ENCODE data around the gene OR10A6.

DNA sequence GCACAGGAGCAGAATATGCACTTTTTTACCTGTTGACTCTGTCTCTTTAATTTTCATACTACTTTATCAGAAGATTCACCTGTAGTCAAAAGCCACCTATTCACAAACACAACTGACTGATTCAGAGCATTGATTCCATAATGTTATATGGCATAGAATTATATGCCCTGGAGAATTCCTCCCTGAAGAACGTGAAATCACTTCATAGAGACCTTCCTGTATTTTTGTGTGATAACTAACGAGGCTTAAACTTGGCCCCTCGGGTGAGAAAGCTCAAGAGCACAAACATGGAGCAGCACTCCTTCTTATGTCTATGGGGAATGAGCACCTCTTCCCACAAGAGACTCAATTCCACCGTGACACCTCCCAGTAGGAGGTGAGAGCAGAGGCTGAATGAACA lies at the start of gene OR10A6:
- TF ChIP-seq MXI1 (IDR thresholded peaks at IDR 0.05; ENCODE audit: borderline replicate concordance, low read depth, low read length) (no peak), POLR2A (IDR thresholded peaks at IDR 0.05; ENCODE audit: low read depth, low read length) (no peak), RAD21 (IDR thresholded peaks at IDR 0.05; ENCODE audit: low read length) (no peak), RFX5 (IDR thresholded peaks at IDR 0.05; ENCODE audit: low read depth, low read length) (no peak), MAFK (IDR thresholded peaks at IDR 0.05; ENCODE audit: low read depth, low read length) (no peak), CEBPB (IDR thresholded peaks at IDR 0.05; ENCODE audit: low read depth, low read length) (no peak)
- TF ChIP-seq, protein P1, sequence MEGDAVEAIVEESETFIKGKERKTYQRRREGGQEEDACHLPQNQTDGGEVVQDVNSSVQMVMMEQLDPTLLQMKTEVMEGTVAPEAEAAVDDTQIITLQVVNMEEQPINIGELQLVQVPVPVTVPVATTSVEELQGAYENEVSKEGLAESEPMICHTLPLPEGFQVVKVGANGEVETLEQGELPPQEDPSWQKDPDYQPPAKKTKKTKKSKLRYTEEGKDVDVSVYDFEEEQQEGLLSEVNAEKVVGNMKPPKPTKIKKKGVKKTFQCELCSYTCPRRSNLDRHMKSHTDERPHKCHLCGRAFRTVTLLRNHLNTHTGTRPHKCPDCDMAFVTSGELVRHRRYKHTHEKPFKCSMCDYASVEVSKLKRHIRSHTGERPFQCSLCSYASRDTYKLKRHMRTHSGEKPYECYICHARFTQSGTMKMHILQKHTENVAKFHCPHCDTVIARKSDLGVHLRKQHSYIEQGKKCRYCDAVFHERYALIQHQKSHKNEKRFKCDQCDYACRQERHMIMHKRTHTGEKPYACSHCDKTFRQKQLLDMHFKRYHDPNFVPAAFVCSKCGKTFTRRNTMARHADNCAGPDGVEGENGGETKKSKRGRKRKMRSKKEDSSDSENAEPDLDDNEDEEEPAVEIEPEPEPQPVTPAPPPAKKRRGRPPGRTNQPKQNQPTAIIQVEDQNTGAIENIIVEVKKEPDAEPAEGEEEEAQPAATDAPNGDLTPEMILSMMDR (conservative IDR thresholded peaks at IDR 0.05; ENCODE audit: low read depth, low read length), result no peak
- TF ChIP-seq, protein P2, sequence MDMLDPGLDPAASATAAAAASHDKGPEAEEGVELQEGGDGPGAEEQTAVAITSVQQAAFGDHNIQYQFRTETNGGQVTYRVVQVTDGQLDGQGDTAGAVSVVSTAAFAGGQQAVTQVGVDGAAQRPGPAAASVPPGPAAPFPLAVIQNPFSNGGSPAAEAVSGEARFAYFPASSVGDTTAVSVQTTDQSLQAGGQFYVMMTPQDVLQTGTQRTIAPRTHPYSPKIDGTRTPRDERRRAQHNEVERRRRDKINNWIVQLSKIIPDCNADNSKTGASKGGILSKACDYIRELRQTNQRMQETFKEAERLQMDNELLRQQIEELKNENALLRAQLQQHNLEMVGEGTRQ (IDR thresholded peaks at IDR 0.05; ENCODE audit: low read depth, low read length), result no peak
- TF ChIP-seq, protein P3, sequence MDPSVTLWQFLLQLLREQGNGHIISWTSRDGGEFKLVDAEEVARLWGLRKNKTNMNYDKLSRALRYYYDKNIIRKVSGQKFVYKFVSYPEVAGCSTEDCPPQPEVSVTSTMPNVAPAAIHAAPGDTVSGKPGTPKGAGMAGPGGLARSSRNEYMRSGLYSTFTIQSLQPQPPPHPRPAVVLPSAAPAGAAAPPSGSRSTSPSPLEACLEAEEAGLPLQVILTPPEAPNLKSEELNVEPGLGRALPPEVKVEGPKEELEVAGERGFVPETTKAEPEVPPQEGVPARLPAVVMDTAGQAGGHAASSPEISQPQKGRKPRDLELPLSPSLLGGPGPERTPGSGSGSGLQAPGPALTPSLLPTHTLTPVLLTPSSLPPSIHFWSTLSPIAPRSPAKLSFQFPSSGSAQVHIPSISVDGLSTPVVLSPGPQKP (IDR thresholded peaks at IDR 0.05; ENCODE audit: borderline replicate concordance, low read depth, low read length), result no peak

All from IMR-90 (cell line).